SK-N-SH (cell line): ENCODE measurements around the gene CLDN14. TPM values are rescaled to one million over a fixed set of nuclear protein-coding genes. Genes with fewer than 3 reads are reported as not detected.

Source experiments
- CTCF ChIA-PET: fragments of 300-600, 350-600 bp; formaldehyde crosslinking; extraction: SDS; loops from one replicate; lab custom pipeline; 2021; lab: Yijun Ruan, JAX
- POLR2A ChIA-PET: fragments of 350-600 bp; sonication (Branson Sonifier 250); formaldehyde crosslinking; extraction: SDS; loops from one replicate; lab custom pipeline; 2020; ENCODE audit warnings: antibody characterized with exemption, inconsistent platforms; lab: Yijun Ruan, JAX
- DNase-seq: peaks from one replicate; pipeline ENCODE4 v3.0.0; 2012
- H2AFZ ChIP-seq: fragments of 200-600 bp; sonication (generic); 2 replicates; pipeline ENCODE4 v1.8.1; 2016; ENCODE audit warnings: antibody characterized with exemption, mild to moderate bottlenecking, low read depth
- H3F3A ChIP-seq: fragments of 200-600 bp; sonication (generic); replicated peaks from 2 replicates; pipeline ENCODE3; 2016; ENCODE audit warnings: antibody characterized with exemption, mild to moderate bottlenecking; ENCODE audit not compliant: insufficient read depth
- H3K27ac ChIP-seq, 2 experiments: fragments of 200-500 bp in 1 of 2; fragments of 200-600 bp in 1 of 2; sonication (Bioruptor generic) in 1 of 2; sonication (generic), shearing (Covaris generic) in 1 of 2; 2 replicates each; pipeline versions ENCODE4 v1.5.1 to v1.6.1; 2014 to 2016; ENCODE audit warnings: low read depth in 2 of 2, inconsistent platforms in 1 of 2, low read length in 1 of 2, mild to moderate bottlenecking in 1 of 2, mixed read lengths in 1 of 2
- H3K27me3 ChIP-seq: fragments of 200-600 bp; sonication (generic), shearing (Covaris generic); 2 replicates; pipeline ENCODE4 v1.6.1; 2016; ENCODE audit warnings: mixed run types; ENCODE audit not compliant: insufficient read depth
- H3K36me3 ChIP-seq, 2 experiments: fragments of 200-500 bp in 1 of 2; fragments of 200-600 bp in 1 of 2; sonication (Bioruptor generic) in 1 of 2; sonication (generic) in 1 of 2; replicated peaks in 1 of 2; 2 replicates each; pipeline versions ENCODE3 to v1.5.1; 2014 to 2016; ENCODE audit warnings: low read length in 1 of 2, mild to moderate bottlenecking in 1 of 2; ENCODE audit not compliant: insufficient read depth in 2 of 2, control insufficient read depth in 1 of 2
- H3K4me1 ChIP-seq, 2 experiments: fragments of 200-500 bp in 1 of 2; fragments of 200-600 bp in 1 of 2; sonication (Bioruptor generic) in 1 of 2; sonication (generic), shearing (Covaris generic) in 1 of 2; 2 replicates each; pipeline versions ENCODE4 v1.5.1 to v1.6.1; 2014 to 2016; ENCODE audit warnings: low read depth in 1 of 2, low read length in 1 of 2, mixed run types in 1 of 2; ENCODE audit not compliant: insufficient read depth in 2 of 2, control insufficient read depth in 1 of 2
- H3K4me2 ChIP-seq: fragments of 200-600 bp; sonication (generic), shearing (Covaris generic); 2 replicates; pipeline ENCODE4 v1.6.1; 2017; ENCODE audit warnings: mixed run types
- H3K4me3 ChIP-seq, 2 experiments: fragments of 200-500 bp in 1 of 2; fragments of 200-600 bp in 1 of 2; sonication (Bioruptor generic) in 1 of 2; sonication (generic), shearing (Covaris generic) in 1 of 2; 2 replicates each; pipeline versions ENCODE4 v1.5.1 to v1.8.1; 2014 to 2016; ENCODE audit warnings: low read depth in 2 of 2, inconsistent platforms in 1 of 2, low read length in 1 of 2, mild to moderate bottlenecking in 1 of 2, mixed read lengths in 1 of 2, moderate library complexity in 1 of 2
- H3K79me2 ChIP-seq: fragments of 200-600 bp; sonication (generic); 2 replicates; pipeline ENCODE4 v1.8.1; 2017; ENCODE audit warnings: mild to moderate bottlenecking; ENCODE audit not compliant: insufficient read depth
- H3K9ac ChIP-seq: fragments of 200-600 bp; sonication (generic); 2 replicates; pipeline ENCODE4 v1.6.1; 2017; ENCODE audit warnings: mixed run types
- H3K9me2 ChIP-seq: fragments of 200-600 bp; sonication (generic); 2 replicates; pipeline ENCODE4 v1.6.1; 2017; ENCODE audit warnings: mixed run types
- H3K9me3 ChIP-seq: fragments of 200-600 bp; sonication (generic); 2 replicates; pipeline ENCODE4 v1.6.1; 2017; ENCODE audit warnings: mixed run types, mild to moderate bottlenecking, moderate library complexity
- H4K20me1 ChIP-seq: fragments of 200-600 bp; sonication (generic); 2 replicates; pipeline ENCODE4 v1.6.1; 2017; ENCODE audit warnings: mild to moderate bottlenecking, mixed run types; ENCODE audit not compliant: insufficient read depth
- CTCF ChIP-seq: fragments of 200-600 bp; sonication (generic); IDR thresholded peaks from 2 replicates; pipeline ENCODE4 v1.6.1; 2017; ENCODE audit warnings: antibody characterized with exemption, mild to moderate bottlenecking, moderate library complexity
- ELF1 ChIP-seq: IDR thresholded peaks from 2 replicates; pipeline ENCODE4 v1.4.0; 2012
- FOSL2 ChIP-seq: IDR thresholded peaks from 2 replicates; pipeline ENCODE4 v1.4.0; 2012; ENCODE audit warnings: low read depth, mild to moderate bottlenecking, moderate library complexity, borderline replicate concordance
- FOXJ3 ChIP-seq: sonication (generic); formaldehyde crosslinking; IDR thresholded peaks from 2 replicates; pipeline ENCODE4 v1.5.1; 2020; ENCODE audit warnings: mild to moderate bottlenecking, missing genetic modification reagents
- FOXM1 ChIP-seq: IDR thresholded peaks from 2 replicates; pipeline ENCODE4 v1.4.0; 2012; ENCODE audit warnings: low read depth, mild to moderate bottlenecking
- GABPA ChIP-seq: IDR thresholded peaks from 2 replicates; pipeline ENCODE4 v1.4.0; 2012; ENCODE audit warnings: low read depth, mild to moderate bottlenecking
- MEF2A ChIP-seq: IDR thresholded peaks from 2 replicates; pipeline ENCODE4 v1.4.0; 2012; ENCODE audit warnings: low read depth, borderline replicate concordance
- MXI1 ChIP-seq: IDR thresholded peaks from 2 replicates; pipeline ENCODE4 v1.6.1; 2012; ENCODE audit warnings: mild to moderate bottlenecking, low read depth, low read length, improper control_type of control experiment
- NFIC ChIP-seq: IDR thresholded peaks from 2 replicates; pipeline ENCODE4 v1.4.0; 2012; ENCODE audit warnings: borderline replicate concordance
- NRF1 ChIP-seq: IDR thresholded peaks from 2 replicates; pipeline ENCODE4 v1.6.1; 2012; ENCODE audit warnings: low read depth, mild to moderate bottlenecking, low read length
- PBX3 ChIP-seq: IDR thresholded peaks from 2 replicates; pipeline ENCODE4; 2012
- POLR2AphosphoS5 ChIP-seq: IDR thresholded peaks from 2 replicates; pipeline ENCODE4 v1.6.1; 2012; ENCODE audit warnings: low read depth, low read length
- RAD21 ChIP-seq: IDR thresholded peaks from 2 replicates; pipeline ENCODE4 v1.6.1; 2012; ENCODE audit warnings: mild to moderate bottlenecking, low read length
- RFX5 ChIP-seq: IDR thresholded peaks from 2 replicates; pipeline ENCODE4 v1.6.1; 2012; ENCODE audit warnings: mild to moderate bottlenecking, improper control_type of control experiment, low read length
- RXRA ChIP-seq: IDR thresholded peaks from 2 replicates; pipeline ENCODE4 v1.4.0; 2012; ENCODE audit warnings: low read depth, mild to moderate bottlenecking, borderline replicate concordance
- SMC3 ChIP-seq: IDR thresholded peaks from 2 replicates; pipeline ENCODE4 v1.6.1; 2012; ENCODE audit warnings: low read depth, low read length, improper control_type of control experiment
- TEAD4 ChIP-seq: IDR thresholded peaks from 2 replicates; pipeline ENCODE4 v1.4.0; 2012; ENCODE audit warnings: mild to moderate bottlenecking, borderline replicate concordance; ENCODE audit not compliant: insufficient read depth
- USF1 ChIP-seq: IDR thresholded peaks from 2 replicates; pipeline ENCODE4 v1.4.0; 2012; ENCODE audit warnings: low read depth, borderline replicate concordance
- YY1 ChIP-seq: IDR thresholded peaks from 2 replicates; pipeline ENCODE4 v1.4.0; 2012; ENCODE audit warnings: low read depth, mild to moderate bottlenecking
- WGBS: methylation state at CpG from one replicate; pipeline ENCODE4 v1.1.6; 2017; ENCODE audit warnings: low lambda C conversion rate; 5-methylcytosine and 5-hydroxymethylcytosine counted together
- polyA plus RNA-seq, 3 experiments: library from polyadenylated mRNA; depleted of rRNA; stranded (reverse); fragments of >200 nt; gene quantifications; 2 replicates each; pipeline ENCODE4 v1.2.3, GENCODE V29; 2012

The CLDN14 gene
- polyA plus RNA-seq, 1 of the 3 experiments (the other 2 are of a cell fraction) = not detected

- no peaks in the 10 kb centered on the region for H3K36me3 ChIP-seq
- no peak overlapping the region for H3K27ac ChIP-seq
- no peak for DNase-seq
- no peaks in the 10 kb centered on the region for H3K9me2 ChIP-seq
- no peaks in the 10 kb centered on the region for H4K20me1 ChIP-seq
- H2AFZ ChIP-seq = no peak overlapping the region
- POLR2A ChIA-PET = no interaction called here
- no peaks in the 10 kb centered on the region for H3F3A ChIP-seq
- H3K4me1 ChIP-seq = peaks cover 0 to 5% of the 10 kb centered on the region in 2 experiments; a peak in 1 of 4 replicates
- TF ChIP-seq NRF1 = no peak
- TF ChIP-seq ELF1 = no peak
- TF ChIP-seq MXI1 = no peak
- no peak for TF ChIP-seq NFIC
- no peak for TF ChIP-seq RXRA
- no peak for TF ChIP-seq FOXM1
- TF ChIP-seq TEAD4 = no peak
- no peak for TF ChIP-seq FOXJ3
- no peak for TF ChIP-seq USF1
- no peak for TF ChIP-seq MEF2A
- no peak for TF ChIP-seq SMC3
- no peak for TF ChIP-seq POLR2AphosphoS5
- TF ChIP-seq FOSL2 = no peak
- TF ChIP-seq YY1 = no peak
- TF ChIP-seq RFX5 = no peak
- TF ChIP-seq CTCF = no peak
- no peak for TF ChIP-seq PBX3
- TF ChIP-seq GABPA = no peak
- TF ChIP-seq RAD21 = no peak
- TF ChIP-seq, all 33 proteins: peak for 0
- H3K4me3 ChIP-seq = no peak overlapping the region
- WGBS = 83% methylated on average over 16 of the region's 16 CpGs
- no peak overlapping the region for H3K9ac ChIP-seq
- H3K27me3 ChIP-seq = no peaks in the 10 kb centered on the region
- H3K4me2 ChIP-seq = no peak overlapping the region
- H3K79me2 ChIP-seq = no peaks in the 10 kb centered on the region
- CTCF ChIA-PET = interaction anchor here (4.8 kb wide), 1 partner anchor 13 kb away, joined by 28 read pairs; no protein-coding TSS in a partner anchor
- no peaks in the 10 kb centered on the region for H3K9me3 ChIP-seq
These were observed 11.4 kb upstream of the CLDN14 start for GRCh38 chr21:36491209-36491910.
